Right lobe of liver (tissue), 6 donors: ENCODE measurements around the gene USP1. TPM values are rescaled to one million over a fixed set of nuclear protein-coding genes. Genes with fewer than 3 reads are reported as not detected.

Source experiments
- ATAC-seq, 4 donors: fragments of 200-7000 bp; cut with Tn5 transposase; one replicate each; pipeline ENCODE4 v1.9.1; 2020; ENCODE audit warnings: mild to moderate bottlenecking in 4 of 4, moderate library complexity in 4 of 4
- DNase-seq, 3 donors: peaks; one replicate each; pipeline ENCODE4 v3.0.0-alpha.2; 2020
- H3K27ac ChIP-seq, 3 donors: fragments of 200-600 bp; one replicate each; pipeline ENCODE4 v1.8.0; 2022
- H3K27me3 ChIP-seq, 2 donors: fragments of 200-600 bp; one replicate each; pipeline ENCODE4 v1.8.0; 2022
- H3K36me3 ChIP-seq, 4 donors: fragments of 200-600 bp; sonication (generic) in 1 of 4; one replicate each; pipeline versions ENCODE4 v1.5.1 to v1.8.0; 2017 to 2022; ENCODE audit warnings: control low read depth in 1 of 4
- H3K4me1 ChIP-seq, 4 donors: fragments of 200-600 bp; sonication (generic) in 1 of 4; one replicate each; pipeline versions ENCODE4 v1.5.1 to v1.8.0; 2017 to 2022; ENCODE audit warnings: control low read depth in 1 of 4
- H3K4me3 ChIP-seq, 3 donors: fragments of 200-600 bp; one replicate each; pipeline ENCODE4 v1.8.0; 2022
- H3K9me3 ChIP-seq, 4 donors: fragments of 200-600 bp; sonication (generic) in 1 of 4; one replicate each; pipeline versions ENCODE4 v1.5.1 to v1.8.0; 2017 to 2022; ENCODE audit warnings: control low read depth in 1 of 4
- POLR2A ChIP-seq: fragments of 450-650 bp; IDR thresholded peaks from one replicate; pipeline ENCODE4 v1.6.1; 2017; ENCODE audit warnings: antibody characterized with exemption, mild to moderate bottlenecking
- WGBS: methylation state at CpG from one replicate; pipeline ENCODE4 v1.1.6; 2018; ENCODE audit warnings: low coverage, low lambda C conversion rate; ENCODE audit not compliant: insufficient coverage; ENCODE audit errors: missing lambda C conversion rate; 5-methylcytosine and 5-hydroxymethylcytosine counted together
- intact Hi-C, 2 donors: fragments of 100-400 bp; cut with DNase I; formaldehyde crosslinking; loops; one replicate each; pipeline versions ENCODE4 v1.11.2 to v1.14.1; 2022
- total RNA-seq, 6 experiments: library from RNA; depleted of rRNA in 2 of 6; stranded (reverse); fragments of >200 nt in 2 of 6; fragmentation: NEBNext Ultra II Directional in 3 of 6; extraction: Animal tissue kit (Norgen Biotek cat#: 25700) in 3 of 6; gene quantifications; one replicate each; pipeline versions ENCODE4 v1.1.0 to v1.2.4, GENCODE V29; 2016 to 2023
- TF ChIP-seq, protein P1 (sequence below), 4 donors: fragments of 200-600 bp in 3 of 4; fragments of 450-650 bp in 1 of 4; IDR thresholded peaks; one replicate each; pipeline versions ENCODE4 v1.5.1 to v1.8.0; 2016 to 2022; ENCODE audit warnings: antibody characterized with exemption in 4 of 4, mild to moderate bottlenecking in 2 of 4
- donor health status: DM: no; HTN: yes; CAD: no.
- donor health status: DM: no; HTN: no; CAD: no.
- donor health status: DM: no; HTN: no; CAD: no.
- donor health status: DM: no; HTN: yes; CAD: no.
- donor health status: DM: no; HTN: yes; CAD: no.

USP1 gene
- total RNA-seq, 6 experiments from 2014 or later, result 4.9 to 8.4 (median 6.6) TPM

DNA sequence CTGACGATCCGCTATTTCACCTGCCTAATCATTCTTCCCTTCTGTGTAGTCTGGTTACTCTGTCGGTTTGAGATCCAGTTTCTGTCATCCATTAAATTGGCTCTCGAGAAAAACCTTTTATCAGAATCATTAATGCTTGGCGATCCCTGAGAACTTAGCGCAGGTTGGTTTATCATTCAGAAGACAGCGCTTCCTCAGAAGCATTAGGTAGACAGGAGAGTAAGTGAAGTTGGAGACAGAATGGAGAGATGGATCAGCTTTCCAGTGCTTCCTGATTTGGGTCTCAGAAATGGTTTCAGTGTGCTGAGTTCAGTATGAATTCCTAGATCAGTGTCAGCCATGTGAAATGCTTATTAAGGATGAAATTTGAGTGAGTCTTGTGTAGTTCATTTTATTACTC lies 1.3 kb downstream of the USP1 start:
- peak overlapping the region; percentile 70 to 97 (median 93) for H3K4me3 ChIP-seq
- TF ChIP-seq, protein P1, sequence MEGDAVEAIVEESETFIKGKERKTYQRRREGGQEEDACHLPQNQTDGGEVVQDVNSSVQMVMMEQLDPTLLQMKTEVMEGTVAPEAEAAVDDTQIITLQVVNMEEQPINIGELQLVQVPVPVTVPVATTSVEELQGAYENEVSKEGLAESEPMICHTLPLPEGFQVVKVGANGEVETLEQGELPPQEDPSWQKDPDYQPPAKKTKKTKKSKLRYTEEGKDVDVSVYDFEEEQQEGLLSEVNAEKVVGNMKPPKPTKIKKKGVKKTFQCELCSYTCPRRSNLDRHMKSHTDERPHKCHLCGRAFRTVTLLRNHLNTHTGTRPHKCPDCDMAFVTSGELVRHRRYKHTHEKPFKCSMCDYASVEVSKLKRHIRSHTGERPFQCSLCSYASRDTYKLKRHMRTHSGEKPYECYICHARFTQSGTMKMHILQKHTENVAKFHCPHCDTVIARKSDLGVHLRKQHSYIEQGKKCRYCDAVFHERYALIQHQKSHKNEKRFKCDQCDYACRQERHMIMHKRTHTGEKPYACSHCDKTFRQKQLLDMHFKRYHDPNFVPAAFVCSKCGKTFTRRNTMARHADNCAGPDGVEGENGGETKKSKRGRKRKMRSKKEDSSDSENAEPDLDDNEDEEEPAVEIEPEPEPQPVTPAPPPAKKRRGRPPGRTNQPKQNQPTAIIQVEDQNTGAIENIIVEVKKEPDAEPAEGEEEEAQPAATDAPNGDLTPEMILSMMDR (IDR thresholded peaks at IDR 0.05), result no peak
- no peak for TF ChIP-seq POLR2A
- no peaks in the 10 kb centered on the region for H3K27me3 ChIP-seq
- H3K4me1 ChIP-seq, result peaks cover 0 to 26% (median 8%) of the 10 kb centered on the region in 4 donors
- H3K36me3 ChIP-seq, result peaks cover 0 to 12% (median 0%) of the 10 kb centered on the region in 4 donors
- WGBS, result 1% methylated on average over 7 of the region's 7 CpGs
- H3K9me3 ChIP-seq, result no peaks in the 10 kb centered on the region
- intact Hi-C loops, result no loop called here
- peak overlapping the region in 1 of 3 donors; percentile 92 for H3K27ac ChIP-seq
- ATAC-seq (no peak), DNase-seq (no peak)

DNA sequence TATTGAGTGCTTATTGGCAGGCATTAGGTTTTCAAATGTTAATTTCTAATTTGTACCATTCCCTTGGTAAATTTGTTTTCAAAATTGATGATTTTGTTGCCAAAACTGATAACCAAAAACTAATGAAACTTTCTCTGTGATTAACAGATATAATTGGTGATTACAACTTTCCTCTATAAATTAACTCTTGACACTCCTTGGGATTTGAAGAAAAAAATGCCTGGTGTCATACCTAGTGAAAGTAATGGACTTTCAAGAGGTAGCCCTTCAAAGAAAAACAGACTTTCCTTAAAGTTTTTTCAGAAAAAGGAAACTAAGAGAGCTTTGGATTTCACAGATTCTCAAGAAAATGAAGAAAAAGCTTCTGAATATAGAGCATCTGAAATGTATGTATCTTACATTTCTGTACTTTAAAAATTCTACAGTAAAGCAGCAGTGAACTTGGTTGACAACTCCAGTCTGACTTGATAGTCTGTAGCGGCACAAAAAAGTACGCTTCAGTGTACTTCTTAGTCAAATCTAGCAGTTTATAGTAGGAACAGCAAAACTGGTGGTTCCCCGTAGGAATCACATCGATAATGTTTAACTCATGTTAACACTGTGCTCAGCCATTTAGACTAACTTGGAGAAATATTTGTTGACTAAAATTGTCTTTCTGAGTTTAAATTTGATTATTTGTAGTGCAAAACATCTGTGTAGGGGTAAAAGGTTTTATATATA lies 3.0 kb downstream of the USP1 start:
- no peaks in the 10 kb centered on the region for H3K9me3 ChIP-seq
- TF ChIP-seq, protein P1 (IDR thresholded peaks at IDR 0.05), result peak in 1 of 4 donors; percentile 5
- TF ChIP-seq POLR2A, result no peak
- 27% methylated on average over 4 of the region's 4 CpGs for WGBS
- no peak overlapping the region for H3K27ac ChIP-seq
- intact Hi-C loops, result no loop called here
- H3K27me3 ChIP-seq, result no peaks in the 10 kb centered on the region
- no peak for ATAC-seq
- no peak for DNase-seq
- H3K4me1 ChIP-seq, result peaks cover 0 to 26% (median 8%) of the 10 kb centered on the region in 4 donors
- peaks cover 0 to 20% (median 0%) of the 10 kb centered on the region in 4 donors for H3K36me3 ChIP-seq
- no peak overlapping the region for H3K4me3 ChIP-seq

DNA sequence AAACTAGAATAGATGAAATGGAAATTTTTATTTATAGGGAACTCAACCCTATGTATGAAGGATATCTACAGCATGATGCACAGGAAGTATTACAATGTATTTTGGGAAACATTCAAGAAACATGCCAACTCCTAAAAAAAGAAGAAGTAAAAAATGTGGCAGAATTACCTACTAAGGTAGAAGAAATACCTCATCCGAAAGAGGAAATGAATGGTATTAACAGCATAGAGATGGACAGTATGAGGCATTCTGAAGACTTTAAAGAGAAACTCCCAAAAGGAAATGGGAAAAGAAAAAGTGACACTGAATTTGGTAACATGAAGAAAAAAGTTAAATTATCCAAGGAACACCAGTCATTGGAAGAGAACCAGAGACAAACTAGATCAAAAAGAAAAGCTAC lies 7.9 kb downstream of the USP1 start:
- intact Hi-C loops, result no loop called here
- peaks cover 0 to 46% (median 1%) of the 10 kb centered on the region in 4 donors for H3K36me3 ChIP-seq
- 78% methylated on average over 1 of the region's 1 CpG for WGBS
- no peak for ATAC-seq
- H3K4me1 ChIP-seq, result peaks cover 0 to 7% (median 3%) of the 10 kb centered on the region in 4 donors
- no peak overlapping the region for H3K27ac ChIP-seq
- H3K27me3 ChIP-seq, result no peaks in the 10 kb centered on the region
- no peak for TF ChIP-seq POLR2A
- TF ChIP-seq, protein P1 (IDR thresholded peaks at IDR 0.05), result no peak
- H3K4me3 ChIP-seq, result no peak overlapping the region
- no peak for DNase-seq
- H3K9me3 ChIP-seq, result no peaks in the 10 kb centered on the region

DNA sequence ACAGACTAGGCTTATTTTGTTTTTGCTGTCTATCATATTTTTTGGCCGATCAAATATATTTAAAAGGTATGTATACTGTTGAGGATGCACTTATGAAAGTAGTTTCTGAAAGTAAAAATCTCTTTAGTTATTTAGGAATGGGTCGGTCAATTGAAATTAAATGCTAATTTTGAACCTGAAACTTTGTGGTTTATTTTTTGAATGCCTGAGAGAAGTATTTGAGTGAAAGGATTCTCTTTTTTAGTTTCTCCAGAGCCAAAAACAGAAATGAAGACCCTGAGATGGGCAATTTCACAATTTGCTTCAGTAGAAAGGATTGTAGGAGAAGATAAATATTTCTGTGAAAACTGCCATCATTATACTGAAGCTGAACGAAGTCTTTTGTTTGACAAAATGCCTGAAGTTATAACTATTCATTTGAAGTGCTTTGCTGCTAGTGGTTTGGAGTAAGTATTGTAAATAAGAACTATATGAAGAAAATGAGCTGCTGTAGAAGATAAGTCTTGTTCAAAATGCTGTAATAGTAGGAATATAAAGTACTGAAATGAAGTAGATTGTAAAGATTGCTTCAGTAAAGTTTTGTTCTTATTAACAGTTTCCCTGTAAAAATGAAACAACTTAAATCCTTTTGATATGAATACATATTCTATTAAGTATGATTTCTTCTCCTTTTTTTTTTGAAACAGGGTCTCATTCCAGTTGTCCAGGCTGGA lies 11.5 kb downstream of the USP1 start:
- intact Hi-C loops, result no loop called here
- H3K27ac ChIP-seq, result no peak overlapping the region
- H3K9me3 ChIP-seq, result no peaks in the 10 kb centered on the region
- no peak overlapping the region for H3K4me3 ChIP-seq
- TF ChIP-seq POLR2A, result no peak
- TF ChIP-seq, protein P1 (IDR thresholded peaks at IDR 0.05), result no peak
- no peak for ATAC-seq
- no peaks in the 10 kb centered on the region for H3K27me3 ChIP-seq
- 76% methylated on average over 3 of the region's 3 CpGs for WGBS
- H3K4me1 ChIP-seq, result no peaks in the 10 kb centered on the region
- DNase-seq, result no peak
- H3K36me3 ChIP-seq, result peaks cover 0 to 43% (median 3%) of the 10 kb centered on the region in 4 donors
